ENCODE data around the gene ZNF558. TPM values are rescaled to one million over a fixed set of nuclear protein-coding genes. Genes with fewer than 3 reads are reported as not detected.

The ZNF558 gene
- total and polyA plus RNA-seq, 12 donors: 8.3 to 14.3 (median 11.3) TPM

GRCh38 chr19:8877854-8878705 lies 46.0 kb upstream of the ZNF558 start:
- Histone ChIP-seq H3K27me3 (peaks cover 0 to 10% (median 2%) of the 10 kb centered on the region in 7 donors), H3K4me3 (no peak overlapping the region), H3K27ac (no peak overlapping the region), H3K4me1 (no peaks in the 10 kb centered on the region), H3K36me3 (no peaks in the 10 kb centered on the region), H3K9me3 (peaks cover 0 to 30% (median 3%) of the 10 kb centered on the region in 11 donors)
- WGBS, 2 donors: 16 to 32% methylated on average over 6 of the region's 6 CpGs
- TF ChIP-seq CTCF (IDR thresholded peaks at IDR 0.05): no peak
- no peak for ATAC-seq
- DNase-seq: no peak
- intact Hi-C loops (cut with DNase I): no loop called here

- no peaks in the 10 kb centered on the region for H3K4me1 ChIP-seq
- H3K36me3 ChIP-seq: no peaks in the 10 kb centered on the region
- H3K4me3 ChIP-seq: no peak overlapping the region
- intact Hi-C loops (cut with DNase I): no loop called here
- H3K27me3 ChIP-seq: peaks cover 0 to 22% (median 8%) of the 10 kb centered on the region in 7 donors
- no peak for DNase-seq
- TF ChIP-seq CTCF (IDR thresholded peaks at IDR 0.05): no peak
- no peak overlapping the region for H3K27ac ChIP-seq
- ATAC-seq: no peak
- H3K9me3 ChIP-seq: no peaks in the 10 kb centered on the region
These were observed 34.2 kb upstream of the ZNF558 start for GRCh38 chr19:8866344-8866743.

GRCh38 chr19:8858260-8858659 lies 26.2 kb upstream of the ZNF558 start:
- no peak for ATAC-seq
- peaks cover 0 to 47% (median 19%) of the 10 kb centered on the region in 7 donors for H3K27me3 ChIP-seq
- WGBS, 2 donors: 77 to 84% methylated on average over 3 of the region's 3 CpGs
- no peak for TF ChIP-seq CTCF (IDR thresholded peaks at IDR 0.05)
- no peaks in the 10 kb centered on the region for H3K4me1 ChIP-seq
- no peak for DNase-seq
- no peaks in the 10 kb centered on the region for H3K36me3 ChIP-seq
- H3K27ac ChIP-seq: no peak overlapping the region
- H3K9me3 ChIP-seq: peaks cover 0 to 4% (median 0%) of the 10 kb centered on the region in 11 donors
- intact Hi-C loops (cut with DNase I): no loop called here
- H3K4me3 ChIP-seq: no peak overlapping the region

- Histone ChIP-seq H3K4me1 (no peaks in the 10 kb centered on the region), H3K9me3 (peaks cover 0 to 34% (median 3%) of the 10 kb centered on the region in 11 donors), H3K36me3 (no peaks in the 10 kb centered on the region), H3K27me3 (peaks cover 0 to 22% (median 9%) of the 10 kb centered on the region in 7 donors), H3K27ac (no peak overlapping the region), H3K4me3 (no peak overlapping the region)
- no peak for DNase-seq
- 91 to 95% methylated on average over 3 of the region's 3 CpGs for WGBS, 2 donors
- no peak for ATAC-seq
- intact Hi-C loops (cut with DNase I): no loop called here
- TF ChIP-seq CTCF (IDR thresholded peaks at IDR 0.05): no peak
These were observed 18.4 kb upstream of the ZNF558 start for GRCh38 chr19:8850488-8850887.

Measured in heart right ventricle (tissue), 16 donors.